ENCODE measurements around the gene REV3L.
A peak's percentile ranks its signal among the peaks of the same experiment; 100 is the strongest.
"Not testable (repeated sequence)": the region's sequence is repeated elsewhere in the genome, so short reads cannot be mapped to it uniquely, and the experiment has no call there.

REV3L gene, protein sequence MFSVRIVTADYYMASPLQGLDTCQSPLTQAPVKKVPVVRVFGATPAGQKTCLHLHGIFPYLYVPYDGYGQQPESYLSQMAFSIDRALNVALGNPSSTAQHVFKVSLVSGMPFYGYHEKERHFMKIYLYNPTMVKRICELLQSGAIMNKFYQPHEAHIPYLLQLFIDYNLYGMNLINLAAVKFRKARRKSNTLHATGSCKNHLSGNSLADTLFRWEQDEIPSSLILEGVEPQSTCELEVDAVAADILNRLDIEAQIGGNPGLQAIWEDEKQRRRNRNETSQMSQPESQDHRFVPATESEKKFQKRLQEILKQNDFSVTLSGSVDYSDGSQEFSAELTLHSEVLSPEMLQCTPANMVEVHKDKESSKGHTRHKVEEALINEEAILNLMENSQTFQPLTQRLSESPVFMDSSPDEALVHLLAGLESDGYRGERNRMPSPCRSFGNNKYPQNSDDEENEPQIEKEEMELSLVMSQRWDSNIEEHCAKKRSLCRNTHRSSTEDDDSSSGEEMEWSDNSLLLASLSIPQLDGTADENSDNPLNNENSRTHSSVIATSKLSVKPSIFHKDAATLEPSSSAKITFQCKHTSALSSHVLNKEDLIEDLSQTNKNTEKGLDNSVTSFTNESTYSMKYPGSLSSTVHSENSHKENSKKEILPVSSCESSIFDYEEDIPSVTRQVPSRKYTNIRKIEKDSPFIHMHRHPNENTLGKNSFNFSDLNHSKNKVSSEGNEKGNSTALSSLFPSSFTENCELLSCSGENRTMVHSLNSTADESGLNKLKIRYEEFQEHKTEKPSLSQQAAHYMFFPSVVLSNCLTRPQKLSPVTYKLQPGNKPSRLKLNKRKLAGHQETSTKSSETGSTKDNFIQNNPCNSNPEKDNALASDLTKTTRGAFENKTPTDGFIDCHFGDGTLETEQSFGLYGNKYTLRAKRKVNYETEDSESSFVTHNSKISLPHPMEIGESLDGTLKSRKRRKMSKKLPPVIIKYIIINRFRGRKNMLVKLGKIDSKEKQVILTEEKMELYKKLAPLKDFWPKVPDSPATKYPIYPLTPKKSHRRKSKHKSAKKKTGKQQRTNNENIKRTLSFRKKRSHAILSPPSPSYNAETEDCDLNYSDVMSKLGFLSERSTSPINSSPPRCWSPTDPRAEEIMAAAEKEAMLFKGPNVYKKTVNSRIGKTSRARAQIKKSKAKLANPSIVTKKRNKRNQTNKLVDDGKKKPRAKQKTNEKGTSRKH (N-terminal part only)

DNA sequence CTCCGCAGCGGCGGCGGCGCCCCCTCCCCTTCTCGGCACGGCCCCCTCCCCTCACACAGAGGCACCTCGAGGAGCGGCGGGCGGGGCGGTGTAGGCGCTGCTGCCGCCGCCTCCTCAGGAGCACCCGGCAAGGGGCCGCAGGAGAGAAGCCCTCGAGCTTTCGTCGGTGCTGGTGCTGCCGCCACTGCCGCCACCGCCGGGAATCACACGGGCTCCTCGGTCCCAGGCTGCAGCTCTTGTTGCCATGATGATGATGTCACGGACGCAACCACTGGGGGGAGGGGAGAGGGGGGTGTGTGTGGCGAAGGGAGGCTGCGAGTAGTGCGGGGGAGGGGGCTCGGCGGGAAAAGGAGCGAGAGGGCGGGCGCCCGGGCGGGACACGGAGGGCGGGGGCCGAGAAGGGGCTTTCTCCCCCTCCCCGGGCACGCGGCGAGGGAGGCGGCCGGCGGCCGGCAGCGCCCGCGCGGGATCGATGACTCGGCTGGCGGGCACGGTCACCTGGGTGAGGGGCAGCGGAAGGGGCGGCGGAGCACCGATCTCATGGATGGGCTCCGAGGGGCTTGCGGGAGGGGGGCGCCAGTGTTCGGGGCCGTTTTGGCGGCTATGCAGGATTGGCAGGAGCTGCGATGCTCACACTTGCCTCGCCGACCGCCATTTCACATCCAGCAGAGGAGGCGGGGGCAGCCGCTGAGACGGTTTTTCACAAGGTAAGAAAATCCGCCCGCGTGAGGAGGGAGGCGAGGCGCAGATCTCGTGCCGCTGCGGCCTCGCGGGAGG, at the start of gene REV3L:
Gene REV3L, minus strand, starts transcription at position 260 of the 777 bp plus-strand sequence. CDS start 330 bp downstream, outside the sequence.
- peak within 1 kb of the TSS; percentile 82 for H3K4me3 ChIP-seq (ENCODE audit: low read depth, low read length)

DNA sequence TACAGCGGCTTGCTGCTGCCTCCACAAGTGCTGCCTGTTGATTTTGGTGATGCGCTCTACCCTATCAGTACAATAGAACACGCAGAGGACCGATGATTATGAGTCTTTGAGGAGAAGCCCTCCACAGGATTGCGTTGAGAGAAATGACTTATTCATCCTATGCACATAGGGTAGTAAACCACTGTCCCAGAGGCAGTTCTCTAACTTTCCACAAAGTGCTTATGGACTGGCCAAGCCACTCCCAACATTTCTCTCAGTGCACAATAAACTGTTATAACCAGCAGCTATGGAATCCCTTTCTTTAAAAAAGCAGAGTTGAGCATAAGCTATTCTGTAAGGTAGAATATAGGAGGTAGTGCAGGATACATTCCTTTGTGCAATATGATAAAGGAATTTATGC, 48.2 kb upstream of the REV3L start:
- no peak overlapping the region for H3K4me3 ChIP-seq (ENCODE audit: low read depth, low read length)

DNA sequence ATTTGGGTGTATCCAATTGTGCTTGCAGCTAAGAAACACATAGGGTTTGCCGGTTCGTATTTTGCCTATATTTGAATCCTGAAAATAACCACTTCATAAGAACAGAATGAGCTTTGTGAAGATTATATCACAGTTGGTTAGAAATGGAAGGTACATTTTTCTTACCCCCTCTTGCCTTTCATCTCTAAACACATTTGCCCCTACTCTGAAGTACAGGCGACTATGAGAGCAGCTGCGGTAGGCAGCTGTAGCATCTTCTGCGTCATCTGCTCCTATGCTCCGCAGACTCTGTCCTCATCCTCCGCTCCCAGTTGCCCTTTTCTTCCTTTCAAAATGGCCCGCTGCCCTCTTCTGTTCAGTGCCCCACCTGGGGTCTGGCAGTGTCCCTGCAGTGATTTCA, 47.6 kb upstream of the REV3L start:
- H3K4me3 ChIP-seq (ENCODE audit: low read depth, low read length), result no peak overlapping the region

DNA sequence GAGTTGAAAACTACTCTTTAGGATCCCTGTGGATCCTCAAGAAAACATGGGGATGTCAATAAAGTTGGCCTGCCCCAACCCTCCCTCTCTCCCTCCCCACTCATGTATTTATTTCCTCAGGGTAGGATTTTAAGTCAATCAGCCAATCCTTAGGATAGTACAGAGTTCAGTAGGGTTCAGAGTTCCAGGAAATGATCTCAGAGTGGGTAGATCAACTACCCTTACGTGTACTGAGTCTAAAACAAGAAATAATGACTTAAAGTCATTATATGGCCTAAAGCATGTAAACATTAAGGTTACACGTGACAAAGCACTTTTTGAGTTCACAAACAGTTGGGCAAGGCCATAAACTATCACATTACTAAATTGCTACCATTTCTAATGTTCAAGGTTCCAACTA, 47.2 kb upstream of the REV3L start:
- H3K4me3 ChIP-seq (ENCODE audit: low read depth, low read length), result no peak overlapping the region

DNA sequence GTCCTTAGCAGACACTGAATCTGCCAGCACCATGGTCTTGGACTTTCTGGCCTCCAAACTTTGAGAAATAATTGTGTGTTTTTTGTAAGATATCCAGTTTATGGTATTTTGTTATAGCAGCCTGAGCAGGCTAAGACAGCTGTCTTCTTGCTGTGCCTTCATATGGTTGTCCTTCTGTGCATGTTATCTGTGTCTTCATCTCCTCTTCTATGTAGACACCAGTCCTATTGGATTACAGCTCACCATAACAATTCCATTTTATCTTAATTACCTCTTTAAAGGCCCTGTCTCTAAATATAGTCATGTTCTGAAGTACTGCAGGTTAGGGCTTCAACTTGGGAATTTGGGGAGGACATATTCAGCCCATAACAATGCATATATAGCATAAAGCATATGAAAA, 44.3 kb upstream of the REV3L start:
- H3K4me3 ChIP-seq (ENCODE audit: low read depth, low read length), result no peak overlapping the region

DNA sequence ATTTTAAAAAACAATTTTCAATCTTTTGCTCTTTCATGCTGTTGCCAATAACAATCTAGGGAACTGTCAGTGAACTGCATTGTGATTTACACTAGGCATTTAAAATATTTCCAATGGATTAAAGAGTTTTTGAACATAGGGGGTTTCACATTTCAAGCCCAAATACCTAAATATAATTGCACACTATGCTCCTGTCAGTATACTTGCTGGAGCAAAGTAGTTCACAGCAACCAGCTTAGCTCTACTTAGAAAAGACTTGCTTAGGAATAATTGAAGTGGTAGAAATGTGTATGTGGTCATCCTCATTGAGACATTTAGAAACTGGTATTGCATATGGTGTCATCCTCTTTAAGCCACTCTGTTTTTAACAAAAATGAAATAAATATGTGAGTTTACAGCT, 41.7 kb upstream of the REV3L start:
- H3K4me3 ChIP-seq (ENCODE audit: low read depth, low read length), result no peak overlapping the region

DNA sequence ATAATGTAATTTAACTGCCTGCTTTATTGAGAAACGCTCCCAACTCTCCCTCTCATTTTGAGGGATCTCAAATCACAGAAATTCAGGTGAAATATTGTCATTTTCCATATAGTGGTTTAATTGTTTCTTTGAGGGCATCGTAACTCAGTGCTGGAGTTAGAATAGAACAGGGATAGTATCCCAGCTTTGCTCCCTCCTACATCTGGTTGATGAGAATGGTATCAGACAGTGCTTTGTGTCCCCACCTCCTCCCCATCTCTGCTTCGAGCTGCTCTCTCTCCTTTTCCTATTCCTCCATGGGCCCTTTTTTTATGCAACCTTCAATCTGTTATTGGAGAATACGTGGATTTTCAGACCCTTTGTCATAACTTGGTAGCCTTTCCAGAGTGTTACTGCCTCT, 41.2 kb upstream of the REV3L start:
- no peak overlapping the region for H3K4me3 ChIP-seq (ENCODE audit: low read depth, low read length)

DNA sequence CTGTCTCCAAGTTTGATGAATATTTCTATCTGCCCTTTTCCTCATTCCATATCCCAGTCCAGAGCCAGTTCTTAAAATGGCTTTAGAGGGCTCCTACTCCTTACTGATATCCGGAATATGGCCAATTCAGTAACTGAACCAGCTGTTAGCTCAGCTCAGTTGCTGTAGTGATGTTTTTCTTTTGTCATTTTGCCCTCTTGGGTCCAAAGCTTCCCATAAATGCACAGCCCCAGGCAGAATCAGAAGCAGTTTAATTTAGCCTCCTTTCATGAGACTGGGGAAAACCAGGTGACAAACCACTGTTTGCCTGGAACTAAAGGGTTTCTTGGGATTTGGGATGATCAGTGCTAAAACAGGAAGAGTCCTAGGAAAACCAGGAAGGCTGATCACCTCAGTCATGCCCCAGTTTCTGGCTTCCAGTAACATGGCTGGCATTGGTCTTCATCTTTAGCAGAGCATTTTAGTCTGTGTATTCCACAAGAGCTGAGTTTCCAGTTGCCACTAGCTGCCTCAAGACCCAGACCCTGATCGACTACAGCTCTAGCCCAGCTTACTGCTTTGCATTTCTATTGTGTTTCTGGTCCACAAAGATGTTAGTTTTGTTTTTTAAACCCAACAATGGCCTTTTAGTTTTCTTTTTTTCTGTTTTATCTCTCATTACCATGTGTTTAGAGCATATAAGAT, 40.6 kb upstream of the REV3L start:
- H3K4me3 ChIP-seq (ENCODE audit: low read depth, low read length), result no peak overlapping the region

DNA sequence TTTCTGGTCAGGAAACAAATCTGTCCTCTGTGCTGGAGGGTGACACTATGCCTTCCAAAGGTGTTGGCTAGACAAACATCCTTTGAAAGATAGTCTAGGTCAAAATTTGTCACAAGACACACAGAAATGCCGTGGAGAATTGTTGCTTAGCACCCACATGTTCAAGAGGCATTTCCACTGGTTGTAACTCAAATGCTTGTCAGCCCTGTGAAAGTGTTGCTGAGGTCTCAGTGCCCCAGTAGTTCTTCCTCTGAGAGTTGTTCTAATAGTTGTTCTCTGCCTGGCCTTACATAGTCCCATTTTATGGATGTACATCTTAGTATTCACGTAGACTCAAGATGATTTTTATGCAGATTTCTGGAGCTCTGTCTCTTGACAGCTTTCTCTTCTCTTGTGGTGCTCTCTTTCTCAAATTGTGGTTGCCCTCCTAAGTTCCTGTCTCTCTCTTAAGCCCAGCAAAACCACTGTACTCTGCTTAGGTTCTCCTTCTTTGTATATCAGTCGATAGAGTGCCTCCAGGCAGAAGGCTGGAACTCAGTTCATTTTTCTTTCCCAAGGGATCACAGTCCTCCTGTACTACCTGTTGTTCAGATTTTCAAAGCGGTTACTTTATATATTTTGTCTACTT, 39.5 kb upstream of the REV3L start:
- no peak overlapping the region for H3K4me3 ChIP-seq (ENCODE audit: low read depth, low read length)

DNA sequence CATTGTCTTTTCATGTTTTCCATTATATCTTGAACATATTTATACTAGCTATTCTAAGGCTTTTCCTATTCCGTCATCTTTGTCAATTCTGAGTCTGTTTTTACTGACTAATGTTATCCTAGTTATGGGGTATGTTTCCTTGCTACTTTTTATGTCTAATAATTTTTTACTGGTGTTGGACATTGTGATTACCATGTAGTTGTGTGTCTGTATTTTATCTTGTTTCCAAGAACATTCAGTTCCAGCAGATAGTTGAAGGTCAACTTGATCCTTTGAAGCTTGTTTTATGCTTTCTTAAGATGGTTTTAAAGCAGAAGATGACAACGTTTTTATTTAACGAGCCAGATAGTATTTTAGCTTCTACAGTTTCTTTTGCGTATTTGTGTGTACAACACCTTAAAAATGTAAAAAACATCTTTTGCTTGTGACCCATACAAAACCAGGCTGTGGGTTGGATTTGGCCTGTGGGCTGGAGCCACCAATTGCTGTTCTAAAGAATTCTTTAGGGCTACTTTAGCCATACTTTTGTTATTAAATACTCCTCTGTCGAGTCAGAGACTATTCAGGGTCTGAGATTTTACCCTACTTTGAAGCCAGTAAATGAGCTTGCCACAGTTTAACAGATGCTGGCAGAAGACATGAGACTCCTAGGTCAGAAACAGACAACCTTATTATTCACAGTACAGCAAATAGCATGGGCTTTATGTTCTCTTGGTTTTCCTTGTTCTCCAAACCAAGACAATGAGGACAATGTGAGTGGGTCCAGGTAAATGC, 38.7 kb upstream of the REV3L start:
- H3K4me3 ChIP-seq (ENCODE audit: low read depth, low read length), result no peak overlapping the region

DNA sequence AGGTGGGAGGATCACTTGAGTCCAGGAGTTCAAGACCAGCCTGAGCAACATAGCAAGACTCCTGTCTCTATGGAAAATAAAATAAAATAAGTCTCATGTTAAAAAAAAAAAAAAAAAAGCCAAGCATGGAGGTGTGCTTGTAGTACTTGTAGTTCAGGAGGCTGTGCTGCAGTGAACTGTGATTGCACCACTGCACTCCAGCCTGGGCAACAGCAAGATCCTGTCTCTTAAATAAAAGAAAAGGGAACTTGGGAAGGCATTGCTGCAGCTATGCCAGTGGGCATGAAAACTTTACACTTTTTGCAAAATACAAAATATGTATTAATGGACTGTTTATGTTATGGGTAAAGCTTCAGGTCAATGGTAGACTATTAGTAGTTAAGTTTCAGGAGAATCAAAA, 37.5 kb upstream of the REV3L start:
- H3K4me3 ChIP-seq (ENCODE audit: low read depth, low read length), result no peak overlapping the region

DNA sequence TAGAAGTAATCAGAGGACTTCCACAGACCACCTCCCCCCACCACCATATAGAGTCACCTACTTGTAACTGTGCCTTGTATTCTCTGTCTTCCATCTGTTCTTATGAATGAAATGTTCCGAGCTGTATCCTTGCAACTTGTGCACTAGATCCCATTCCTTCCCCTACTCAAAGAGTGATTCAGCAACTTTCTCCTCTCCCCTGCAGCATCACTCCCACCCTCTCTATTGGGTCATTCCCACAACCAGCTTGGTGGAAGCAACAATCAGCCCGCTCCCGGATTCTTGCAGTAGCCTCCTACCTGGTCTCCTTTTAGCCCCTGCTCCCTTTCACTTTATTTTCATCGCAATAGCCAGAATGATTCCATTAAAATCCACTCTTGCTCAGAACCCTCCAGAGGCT, 34.9 kb upstream of the REV3L start:
- no peak overlapping the region for H3K4me3 ChIP-seq (ENCODE audit: low read depth, low read length)

DNA sequence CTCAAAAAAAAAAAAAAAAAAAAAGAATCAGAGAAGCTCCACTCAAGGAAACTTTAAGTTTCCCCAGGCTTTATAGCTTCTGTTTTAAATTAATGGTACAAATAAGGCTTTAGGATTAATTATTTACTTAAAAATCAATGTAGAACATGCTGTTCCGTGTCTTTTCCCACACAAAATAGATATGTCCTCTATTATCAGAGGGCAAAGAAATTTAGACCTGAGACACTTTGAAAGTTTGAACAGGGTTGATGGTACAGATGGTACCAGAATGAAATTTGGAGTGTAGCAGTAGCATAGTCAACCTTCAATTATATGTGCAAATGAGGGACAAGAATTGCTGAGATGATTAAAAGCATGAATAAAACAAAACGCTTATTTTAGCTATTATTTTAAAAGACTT, 32.2 kb upstream of the REV3L start:
- no peak overlapping the region for H3K4me3 ChIP-seq (ENCODE audit: low read depth, low read length)

DNA sequence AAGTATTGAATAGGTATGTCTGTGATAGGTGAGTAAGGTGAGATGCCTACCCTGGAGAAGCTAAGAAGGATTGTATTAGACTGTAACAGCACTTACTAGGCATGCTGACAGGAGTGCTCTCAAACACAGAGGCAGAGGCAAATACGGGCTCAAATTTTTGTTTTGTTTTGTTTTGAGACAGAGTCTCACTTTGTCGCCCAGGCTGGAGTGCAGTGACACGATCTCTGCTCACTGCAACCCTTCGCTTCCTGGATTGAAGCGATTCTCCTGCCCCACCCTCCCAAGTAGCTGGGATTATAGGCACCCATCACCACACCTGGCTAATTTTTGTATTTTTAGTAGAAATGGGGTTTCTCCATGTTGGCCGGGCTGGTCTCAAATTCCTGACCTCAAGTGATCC, 31.5 kb upstream of the REV3L start:
- H3K4me3 ChIP-seq (ENCODE audit: low read depth, low read length), result not testable (repeated sequence)

DNA sequence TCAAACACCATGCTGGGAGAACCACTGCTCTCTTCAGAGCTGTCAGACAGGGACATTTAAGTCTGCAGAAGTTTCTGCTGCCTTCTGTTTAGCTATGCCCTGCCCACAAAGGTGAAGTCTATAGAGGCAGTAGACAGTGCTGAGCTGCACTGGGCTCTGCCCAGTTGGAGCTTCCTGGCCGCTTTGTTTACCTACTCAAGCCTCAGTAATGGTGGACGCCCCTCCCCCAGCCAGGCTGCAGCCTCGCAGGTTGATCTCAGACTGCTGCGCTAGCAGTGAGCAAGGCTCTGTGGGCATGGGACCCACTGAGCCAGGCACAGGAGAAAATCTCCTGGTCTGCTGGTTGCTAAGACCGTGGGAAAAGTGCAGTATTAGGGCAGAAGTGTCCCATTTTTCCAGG, 24.2 kb upstream of the REV3L start:
- H3K4me3 ChIP-seq (ENCODE audit: low read depth, low read length), result not testable (repeated sequence)

DNA sequence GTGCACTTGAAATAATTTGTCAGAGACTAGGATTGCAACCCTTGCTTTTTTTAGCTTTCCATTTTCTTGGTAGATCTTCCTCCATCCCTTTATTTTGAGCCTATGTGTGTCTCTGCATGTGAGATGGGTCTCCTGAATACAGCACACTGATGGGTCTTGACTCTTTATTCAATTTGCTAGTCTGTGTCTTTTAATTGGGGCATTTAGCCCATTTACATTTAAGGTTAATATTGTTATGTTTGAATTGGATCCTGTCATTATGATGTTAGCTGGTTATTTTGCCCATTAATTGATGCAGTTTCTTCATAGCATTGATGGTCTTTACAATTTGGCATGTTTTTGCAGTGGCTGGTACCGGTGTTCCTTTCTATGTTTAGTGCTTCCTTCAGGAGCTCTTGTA, 22.5 kb upstream of the REV3L start:
- H3K4me3 ChIP-seq (ENCODE audit: low read depth, low read length), result not testable (repeated sequence)

DNA sequence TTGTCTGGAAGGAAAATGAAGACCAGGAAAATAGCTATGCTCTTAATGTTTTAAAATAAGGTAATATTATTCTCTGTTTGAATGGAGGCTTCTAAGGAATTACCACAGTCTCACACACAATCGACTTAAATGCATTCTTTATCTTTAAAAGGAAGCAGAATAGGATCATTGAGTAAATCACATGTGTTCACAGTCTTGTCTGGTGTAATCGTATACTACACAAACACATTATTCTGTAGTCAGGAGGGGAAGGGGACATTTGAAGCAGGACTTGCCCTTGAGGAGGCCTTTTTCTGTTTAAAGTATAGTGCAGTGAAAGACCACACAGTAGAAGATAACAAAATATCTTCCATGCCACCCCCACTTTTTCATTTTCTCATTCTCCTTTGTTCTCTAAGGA, 20.6 kb upstream of the REV3L start:
- no peak overlapping the region for H3K4me3 ChIP-seq (ENCODE audit: low read depth, low read length)

DNA sequence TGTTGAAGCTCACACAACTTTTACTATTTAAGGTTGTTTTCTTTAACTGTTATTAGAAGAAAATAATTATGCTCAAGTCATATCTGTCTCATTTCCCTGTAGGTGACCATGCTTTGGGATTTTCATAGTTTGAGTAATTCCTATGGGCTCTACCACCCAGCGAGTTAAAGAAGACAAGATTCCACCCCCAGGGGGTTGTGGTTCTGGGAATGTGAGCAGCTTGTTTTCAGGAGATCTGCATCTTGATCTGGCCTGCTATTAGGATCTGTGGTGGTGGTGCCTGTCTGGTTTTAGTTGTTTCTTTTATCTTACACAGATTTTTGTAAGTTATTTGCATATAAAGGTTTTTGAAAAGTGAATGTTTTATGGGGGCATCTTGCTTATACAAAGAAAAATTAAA, 20.2 kb upstream of the REV3L start:
- no peak overlapping the region for H3K4me3 ChIP-seq (ENCODE audit: low read depth, low read length)

DNA sequence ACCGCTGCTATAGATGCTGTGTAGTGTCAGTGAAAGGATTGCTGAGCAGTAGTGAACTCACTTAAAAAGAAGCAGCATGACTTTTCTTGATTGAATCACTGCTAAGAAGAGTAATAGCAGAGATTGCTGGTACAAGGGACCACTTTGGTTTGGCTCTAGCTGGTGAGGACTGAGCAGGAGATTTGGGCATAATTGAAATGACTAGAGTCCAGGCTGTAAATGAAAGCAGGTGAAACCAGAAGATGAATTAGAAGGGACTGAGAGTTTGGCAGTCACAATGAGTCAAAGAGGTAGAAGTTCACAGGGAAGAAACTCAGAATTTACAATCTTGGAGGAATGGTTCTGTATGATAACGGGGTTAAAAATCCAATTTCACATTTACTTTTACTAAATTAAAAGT, 19.1 kb upstream of the REV3L start:
- H3K4me3 ChIP-seq (ENCODE audit: low read depth, low read length), result no peak overlapping the region
